GM19351 (cell line): ENCODE results near the gene CAT.

Source experiments
- ATAC-seq: cut with Tn5 transposase; IDR thresholded peaks from one replicate; pipeline ENCODE4 v1.9.1; 2021; ENCODE audit warnings: mild to moderate bottlenecking, moderate library complexity; ENCODE audit not compliant: unreplicated experiment

The CAT gene

DNA sequence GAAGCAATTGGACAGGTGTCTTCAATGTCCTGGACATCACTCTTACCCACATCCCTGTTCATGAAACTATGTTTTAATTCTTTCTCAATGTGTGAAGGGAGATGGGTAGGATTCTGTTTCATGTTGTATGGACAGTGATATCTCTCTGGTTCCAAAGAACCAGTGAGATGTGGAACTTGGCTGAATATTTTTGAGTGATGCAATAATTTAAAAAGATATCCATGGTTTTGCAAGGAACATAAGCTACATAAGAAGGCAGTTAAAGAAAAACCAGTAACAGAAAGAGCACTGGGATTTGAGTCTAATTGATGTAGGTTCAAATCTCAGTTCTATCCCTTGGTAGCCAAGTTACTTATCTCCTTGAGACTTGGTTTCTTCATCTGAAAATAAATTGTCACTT is 82.5 kb downstream of the CAT start:
- ATAC-seq: no peak
